NCI-H1092 (cell line): ENCODE results near the gene PPP6R2.
"Not testable (repeated sequence)": the region's sequence is repeated elsewhere in the genome, so short reads cannot be mapped to it uniquely, and the experiment has no call there.

Experiments
- DNase-seq: peaks from one replicate; lab custom pipeline; 2025; lab: John Stamatoyannopoulos, UW

PPP6R2 gene

GRCh38 chr22:50425179-50425916, 82.2 kb downstream of the PPP6R2 start:
- no peak for DNase-seq

DNA sequence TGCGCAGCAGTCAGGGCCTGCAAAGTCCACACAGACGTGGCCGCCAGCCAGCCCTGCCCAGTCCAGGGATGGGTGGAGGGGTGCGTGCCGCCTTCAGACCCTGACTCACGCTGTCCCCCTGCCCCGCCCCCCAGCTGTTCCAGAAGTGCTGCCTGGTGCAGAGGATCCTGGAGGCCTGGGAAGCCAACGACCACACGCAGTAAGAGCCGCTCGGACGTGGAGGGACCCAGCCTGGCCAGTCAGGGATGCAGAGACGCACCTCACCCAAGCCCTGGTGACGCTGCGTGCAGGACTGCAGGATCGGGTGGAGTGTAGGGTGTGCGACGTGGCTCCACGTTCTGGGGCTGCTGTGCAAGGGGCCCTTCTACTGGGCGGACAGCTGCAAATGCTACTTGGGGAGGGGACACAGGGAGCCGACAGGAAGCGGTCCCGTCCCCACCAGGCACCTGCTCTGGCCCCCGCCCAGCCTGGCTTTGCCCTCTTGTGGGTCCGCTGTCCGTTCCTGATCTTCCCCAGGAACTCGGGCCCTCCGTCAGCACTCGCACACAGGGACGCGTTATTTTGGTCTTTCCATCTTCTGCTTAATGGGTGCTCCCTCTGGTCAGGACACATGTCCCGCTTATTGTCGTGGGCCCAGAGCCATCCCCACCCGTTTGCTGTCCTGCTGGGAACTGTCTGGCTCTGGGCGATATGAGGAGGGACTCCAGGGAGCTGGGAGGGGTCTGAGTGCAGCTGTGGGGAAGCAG, 89.2 kb downstream of the PPP6R2 start:
- no peak for DNase-seq

DNA sequence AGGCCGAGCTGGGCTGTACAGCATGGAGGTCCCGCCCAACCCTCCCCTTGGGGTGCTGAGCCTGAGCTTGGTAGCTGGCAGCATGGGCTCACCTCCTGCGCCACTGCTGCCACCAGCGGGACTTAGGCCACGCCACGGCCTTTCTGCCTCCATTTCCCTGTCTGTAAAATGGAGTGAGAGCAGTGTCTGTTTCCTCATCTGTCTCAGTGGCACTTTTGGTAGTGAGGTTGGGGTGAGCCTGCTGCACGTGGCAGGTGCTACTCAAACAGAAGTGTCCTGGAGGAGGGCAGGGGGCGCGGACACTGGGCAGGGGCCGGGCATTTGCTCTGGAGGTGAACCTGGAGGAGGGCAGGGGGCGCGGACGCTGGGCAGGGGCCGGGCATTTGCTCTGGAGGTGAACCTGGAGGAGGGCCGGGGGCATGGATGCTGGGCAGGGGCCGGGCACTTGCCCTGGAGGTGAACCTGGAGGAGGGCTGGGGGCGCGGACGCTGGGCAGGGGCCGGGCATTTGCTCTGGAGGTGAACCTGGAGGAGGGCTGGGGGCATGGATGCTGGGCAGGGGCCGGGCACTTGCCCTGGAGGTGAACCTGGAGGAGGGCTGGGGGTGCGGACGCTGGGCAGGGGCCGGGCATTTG, 89.9 kb downstream of the PPP6R2 start:
- not testable (repeated sequence) for DNase-seq

- no peak for DNase-seq
These were observed 91.7 kb downstream of the PPP6R2 start for GRCh38 chr22:50434849-50435248.

DNA sequence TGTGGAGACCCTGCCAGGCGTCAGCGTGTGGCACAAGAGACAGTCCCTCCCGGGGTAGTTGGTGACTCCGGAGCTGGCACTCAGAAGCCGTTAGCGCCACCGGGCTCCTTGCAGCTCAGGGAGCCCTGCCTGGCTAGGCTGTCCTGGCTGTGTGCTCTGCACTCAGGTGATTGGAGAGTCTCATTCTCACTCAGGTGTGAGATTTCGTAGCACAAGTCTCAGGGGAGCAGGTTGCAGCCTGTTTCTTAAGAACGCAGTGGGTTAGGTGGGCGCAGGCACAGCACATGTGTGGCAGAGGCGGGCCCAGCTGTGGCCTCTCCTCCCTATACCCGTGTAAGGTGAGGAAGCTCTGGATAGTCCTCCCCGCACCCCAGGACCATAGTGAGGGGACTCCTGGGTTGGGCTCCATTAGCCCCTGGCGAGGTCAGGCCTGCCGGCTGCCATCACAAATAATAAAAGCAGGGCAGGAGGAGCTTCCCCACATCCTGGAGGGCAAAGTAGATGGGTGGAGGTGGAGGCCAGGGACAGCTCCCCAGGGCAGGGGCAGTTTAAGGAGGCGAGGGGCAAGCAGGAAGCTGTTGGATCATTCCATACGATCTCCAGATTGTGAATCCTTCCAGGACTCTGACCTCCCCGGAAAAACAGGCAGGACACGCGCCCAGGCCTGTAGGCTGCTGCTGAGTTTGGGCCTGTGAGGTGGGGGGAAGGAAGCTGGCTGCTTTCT, 92.3 kb downstream of the PPP6R2 start:
- no peak for DNase-seq

DNA sequence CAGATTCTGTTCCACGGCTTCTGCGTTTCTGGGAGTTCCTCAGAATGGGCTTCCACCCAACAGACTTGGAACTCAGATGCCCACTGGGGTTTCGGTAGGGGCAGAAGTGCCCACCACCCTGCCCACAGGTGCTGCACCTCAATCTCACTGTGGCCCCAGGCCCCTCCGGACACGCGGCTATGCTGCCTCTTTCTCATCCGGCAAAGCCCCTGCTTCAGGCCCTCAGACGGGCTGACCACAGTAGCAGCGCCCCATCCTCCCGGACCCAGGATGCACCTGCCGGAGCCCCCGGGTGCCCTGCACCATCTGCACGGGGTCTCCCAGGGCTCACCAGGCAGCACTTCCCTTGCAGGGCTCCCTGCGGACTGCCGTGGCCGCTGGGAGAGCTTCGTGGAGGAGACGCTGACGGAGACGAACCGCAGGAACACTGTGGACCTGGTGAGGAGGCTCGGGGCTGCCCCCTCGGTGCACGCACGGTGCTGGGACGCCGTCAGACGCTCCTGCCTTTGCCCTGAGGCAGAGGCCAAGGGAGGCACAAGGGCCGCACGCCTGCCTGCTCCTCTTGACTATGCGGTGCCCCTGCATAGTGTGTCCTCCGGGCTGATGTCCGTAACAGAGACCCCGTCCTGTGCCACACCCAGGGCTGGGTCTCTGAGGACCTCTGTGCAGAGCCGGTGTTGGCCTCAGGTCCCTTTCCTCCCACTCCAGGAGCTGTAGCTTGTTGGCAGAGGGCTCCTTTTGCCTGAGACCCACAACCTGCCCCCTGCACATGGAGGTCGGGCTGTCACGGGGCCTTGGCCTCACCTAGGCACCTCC, 93.1 kb downstream of the PPP6R2 start:
- no peak for DNase-seq

GRCh38 chr22:50436841-50437341, 93.8 kb downstream of the PPP6R2 start:
- no peak for DNase-seq

DNA sequence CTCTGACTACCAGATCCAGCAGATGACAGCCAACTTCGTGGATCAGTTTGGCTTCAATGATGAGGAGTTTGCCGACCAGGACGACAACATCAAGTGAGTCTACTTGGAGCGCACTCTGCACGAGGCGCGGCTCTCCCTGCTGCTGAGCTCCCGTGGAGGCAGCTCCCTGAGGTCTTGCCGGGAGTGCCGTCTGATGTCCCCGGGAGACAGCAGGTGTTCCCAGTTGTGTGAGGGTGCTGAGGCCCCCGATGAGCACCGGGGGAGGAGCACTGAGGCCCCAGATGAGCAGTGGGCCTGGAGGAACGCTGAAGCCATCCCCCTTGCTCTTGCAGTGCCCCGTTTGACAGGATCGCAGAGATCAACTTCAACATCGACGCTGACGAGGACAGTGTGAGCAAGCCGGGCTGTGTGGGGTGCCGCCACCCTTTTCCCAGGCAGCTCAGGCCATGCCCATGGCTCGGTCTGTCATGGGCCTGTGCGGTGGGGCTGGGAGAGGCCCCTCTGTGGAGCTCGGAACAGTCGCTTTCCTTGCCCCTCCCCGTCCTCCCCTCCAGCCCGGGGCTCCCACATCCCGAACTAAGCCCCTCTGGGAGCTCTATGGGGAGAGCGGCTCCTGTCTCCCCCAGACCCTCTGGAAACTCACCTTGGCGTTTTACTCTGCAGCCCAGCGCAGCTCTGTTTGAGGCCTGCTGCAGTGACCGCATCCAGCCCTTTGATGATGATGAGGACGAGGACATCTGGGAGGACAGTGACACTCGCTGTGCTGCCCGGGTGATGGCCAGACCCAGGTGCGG, 94.6 kb downstream of the PPP6R2 start:
- DNase-seq = no peak

GRCh38 chr22:50438305-50439275, 95.5 kb downstream of the PPP6R2 start:
- no peak for DNase-seq

GRCh38 chr22:50439314-50439870, 96.3 kb downstream of the PPP6R2 start:
- DNase-seq = no peak

- DNase-seq = no peak
These were observed 96.8 kb downstream of the PPP6R2 start for GRCh38 chr22:50439871-50440331.

DNA sequence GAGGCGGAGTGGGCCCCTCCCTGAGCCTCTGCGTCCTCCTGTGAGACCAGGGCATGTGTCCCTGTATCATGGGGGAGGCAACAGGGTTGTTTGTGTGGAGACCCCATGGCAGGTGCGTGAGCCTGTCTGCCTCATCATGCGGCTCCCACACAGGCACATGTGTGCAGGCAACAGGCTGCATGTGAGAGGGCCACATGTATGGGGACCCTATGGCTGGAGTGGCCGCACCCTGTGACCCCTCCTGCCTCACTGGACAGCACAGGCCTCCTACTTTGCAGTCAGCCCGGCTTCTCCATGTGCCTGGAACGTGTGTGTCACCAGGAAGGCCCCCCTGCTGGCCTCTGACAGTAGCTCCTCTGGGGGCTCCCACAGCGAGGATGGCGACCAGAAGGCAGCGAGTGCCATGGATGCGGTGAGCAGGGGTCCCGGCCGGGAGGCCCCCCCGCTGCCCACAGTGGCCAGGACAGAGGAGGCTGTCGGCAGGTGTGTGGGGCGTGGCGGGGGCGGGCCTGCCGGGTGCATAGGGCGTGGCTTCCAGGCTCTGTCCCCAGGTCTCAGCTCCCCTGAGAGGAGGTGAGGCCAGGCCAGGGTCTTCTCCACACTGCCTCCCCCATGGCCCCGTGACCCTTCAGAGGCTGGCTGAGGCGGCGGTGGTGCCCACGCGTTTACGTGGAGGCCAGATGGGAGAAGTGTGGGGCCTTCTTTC, 97.6 kb downstream of the PPP6R2 start:
- DNase-seq = no peak

- no peak for DNase-seq
These were observed 98.4 kb downstream of the PPP6R2 start for GRCh38 chr22:50441428-50441993.

- no peak for DNase-seq
These were observed 100.1 kb downstream of the PPP6R2 start for GRCh38 chr22:50443197-50443596.

DNA sequence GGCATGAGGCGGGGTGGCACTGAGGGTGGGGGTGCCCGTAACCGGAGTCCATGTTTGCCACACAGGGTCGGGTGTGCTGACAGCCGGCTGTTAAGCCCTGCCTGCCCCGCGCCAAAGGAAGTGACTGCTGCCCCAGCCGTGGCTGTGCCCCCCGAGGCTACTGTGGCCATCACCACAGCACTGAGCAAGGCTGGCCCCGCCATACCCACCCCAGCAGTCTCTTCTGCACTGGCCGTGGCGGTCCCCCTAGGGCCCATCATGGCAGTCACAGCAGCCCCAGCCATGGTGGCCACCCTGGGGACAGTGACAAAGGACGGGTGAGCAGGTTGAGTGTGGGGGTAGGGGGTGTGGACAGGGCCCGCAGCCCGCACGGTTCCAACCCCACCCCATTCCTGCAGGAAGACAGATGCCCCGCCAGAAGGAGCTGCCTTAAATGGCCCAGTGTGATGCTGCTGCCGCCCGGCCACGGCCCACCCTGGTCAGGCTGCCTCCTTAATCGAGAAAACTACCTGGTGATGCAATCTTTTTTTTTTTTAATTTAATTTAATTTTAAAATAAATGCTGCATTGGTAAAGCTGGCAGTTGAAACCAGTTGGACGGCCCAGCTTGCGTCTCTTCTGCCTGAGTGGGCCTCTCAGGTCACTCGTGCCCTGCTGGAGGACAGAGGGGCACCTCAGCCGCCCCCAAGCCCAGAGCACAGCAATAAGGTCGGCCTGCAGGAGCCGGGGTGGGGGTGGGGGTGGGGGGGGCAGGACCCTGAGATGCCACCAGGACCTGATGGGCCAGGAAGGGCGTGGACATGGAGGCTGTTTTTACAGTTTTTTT, 100.9 kb downstream of the PPP6R2 start:
- DNase-seq = no peak

DNA sequence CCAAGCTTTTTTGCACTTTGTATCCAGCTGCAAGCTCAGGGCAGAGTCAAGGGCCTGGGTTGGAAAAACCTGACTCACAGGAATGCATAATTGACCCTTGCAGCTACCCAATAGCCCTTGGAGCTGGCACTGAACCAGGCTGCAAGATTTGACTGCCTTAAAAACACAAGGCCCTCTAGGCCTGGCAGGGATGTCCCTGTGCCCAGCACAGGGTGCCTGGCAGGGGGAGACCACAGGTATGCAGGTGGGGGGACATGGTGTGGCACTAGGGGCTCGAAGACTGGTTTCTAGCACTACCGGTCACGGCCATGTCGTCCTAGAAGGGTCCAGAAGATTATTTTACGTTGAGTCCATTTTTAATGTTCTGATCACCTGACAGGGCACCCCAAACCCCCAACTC, 101.5 kb downstream of the PPP6R2 start:
- DNase-seq = no peak
